ENCODE data around the gene HSCB. TPM values are rescaled to one million over a fixed set of nuclear protein-coding genes. Genes with fewer than 3 reads are reported as not detected.

HSCB gene
- total and polyA plus RNA-seq, 4 donors: 12.2 to 22.1 (median 15.1) TPM

DNA sequence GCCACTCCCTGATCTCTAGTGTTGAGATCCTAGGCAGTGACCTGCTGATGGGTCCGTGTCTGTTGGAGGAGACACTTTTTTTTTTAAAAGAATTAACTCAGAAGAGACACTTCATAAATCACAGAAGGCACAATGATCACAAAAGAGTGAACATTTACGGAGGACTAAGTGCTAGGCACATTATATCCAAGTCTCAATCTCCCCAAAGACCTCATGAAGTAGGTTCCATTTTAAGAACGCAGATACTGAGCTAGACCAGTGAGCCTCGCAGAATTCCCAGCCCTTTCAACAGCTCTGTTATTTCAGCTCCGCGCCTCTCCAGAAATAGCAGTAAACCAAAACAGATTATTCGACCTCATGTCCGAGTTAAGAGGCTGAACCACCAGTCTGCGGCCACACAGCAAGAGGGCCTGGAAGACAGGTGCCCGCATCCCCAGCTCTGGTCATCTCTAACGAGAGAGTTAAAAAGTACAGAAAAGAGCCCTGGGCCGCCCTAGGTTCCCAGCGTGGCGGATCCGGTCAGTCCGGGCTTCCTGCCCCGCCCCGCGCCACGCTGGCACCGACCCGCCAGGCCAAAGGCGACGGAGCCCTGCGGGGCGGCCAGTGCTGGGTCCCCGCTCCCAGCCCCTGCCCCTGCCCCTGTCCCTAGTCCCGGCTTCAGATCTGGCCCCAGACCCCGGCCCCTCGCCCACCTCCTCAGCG lies 57.9 kb downstream of the HSCB start:
- Histone ChIP-seq H3K36me3 (ENCODE audit: control insufficient read depth in 4 of 4, insufficient read depth in 3 of 4, low read depth in 1 of 4, low read length in 3 of 4) (peaks cover 8 to 44% (median 29%) of the 10 kb centered on the region in 4 donors), H3K27ac (ENCODE audit: low read depth in 1 of 2, low read length in 2 of 2) (peak overlapping the region; percentile 99), H3K9ac (ENCODE audit: low read depth in 1 of 2, low read length in 2 of 2) (peak overlapping the region; percentile 93 to 100), H3K4me1 (ENCODE audit: control insufficient read depth in 4 of 4, insufficient read depth in 4 of 4, low read length in 3 of 4) (peaks cover 2 to 35% (median 14%) of the 10 kb centered on the region in 4 donors), H3K27me3 (ENCODE audit: control insufficient read depth in 4 of 4, insufficient read depth in 4 of 4, low read length in 3 of 4) (no peaks in the 10 kb centered on the region), H3K9me3 (ENCODE audit: control insufficient read depth in 4 of 4, low read length in 3 of 4) (no peaks in the 10 kb centered on the region), H3K4me3 (ENCODE audit: low read depth in 1 of 3, low read length in 3 of 3) (peak overlapping the region; percentile 91 to 99 (median 98))
- under 1% methylated on average over 31 of the region's 31 CpGs for WGBS
- peak; percentile 68 for DNase-seq (ENCODE audit: low spot score)
- TF ChIP-seq TAF1 (conservative IDR thresholded peaks at IDR 0.05) (peak; percentile 88), EGR1 (IDR thresholded peaks at IDR 0.05; ENCODE audit: low read depth in 2 of 2) (no peak), GABPA (IDR thresholded peaks at IDR 0.05 in 1 of 2, conservative IDR thresholded peaks at IDR 0.05 in 1 of 2) (no peak), NR2F2 (IDR thresholded peaks at IDR 0.05) (no peak), RXRA (IDR thresholded peaks at IDR 0.05) (no peak), HNF4G (IDR thresholded peaks at IDR 0.05) (no peak), YY1 (IDR thresholded peaks at IDR 0.05) (peak; percentile 12), SP1 (IDR thresholded peaks at IDR 0.05) (no peak), FOXA2 (IDR thresholded peaks at IDR 0.05) (no peak), FOXA1 (IDR thresholded peaks at IDR 0.05) (no peak), RAD21 (IDR thresholded peaks at IDR 0.05) (no peak), HNF4A (conservative IDR thresholded peaks at IDR 0.05) (peak in 1 of 2 donors; percentile 1), JUND (IDR thresholded peaks at IDR 0.05) (no peak)
- TF ChIP-seq, protein P1, sequence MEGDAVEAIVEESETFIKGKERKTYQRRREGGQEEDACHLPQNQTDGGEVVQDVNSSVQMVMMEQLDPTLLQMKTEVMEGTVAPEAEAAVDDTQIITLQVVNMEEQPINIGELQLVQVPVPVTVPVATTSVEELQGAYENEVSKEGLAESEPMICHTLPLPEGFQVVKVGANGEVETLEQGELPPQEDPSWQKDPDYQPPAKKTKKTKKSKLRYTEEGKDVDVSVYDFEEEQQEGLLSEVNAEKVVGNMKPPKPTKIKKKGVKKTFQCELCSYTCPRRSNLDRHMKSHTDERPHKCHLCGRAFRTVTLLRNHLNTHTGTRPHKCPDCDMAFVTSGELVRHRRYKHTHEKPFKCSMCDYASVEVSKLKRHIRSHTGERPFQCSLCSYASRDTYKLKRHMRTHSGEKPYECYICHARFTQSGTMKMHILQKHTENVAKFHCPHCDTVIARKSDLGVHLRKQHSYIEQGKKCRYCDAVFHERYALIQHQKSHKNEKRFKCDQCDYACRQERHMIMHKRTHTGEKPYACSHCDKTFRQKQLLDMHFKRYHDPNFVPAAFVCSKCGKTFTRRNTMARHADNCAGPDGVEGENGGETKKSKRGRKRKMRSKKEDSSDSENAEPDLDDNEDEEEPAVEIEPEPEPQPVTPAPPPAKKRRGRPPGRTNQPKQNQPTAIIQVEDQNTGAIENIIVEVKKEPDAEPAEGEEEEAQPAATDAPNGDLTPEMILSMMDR (IDR thresholded peaks at IDR 0.05; ENCODE audit: low read depth, low read length, missing input control): no peak
- TF ChIP-seq, protein P2, sequence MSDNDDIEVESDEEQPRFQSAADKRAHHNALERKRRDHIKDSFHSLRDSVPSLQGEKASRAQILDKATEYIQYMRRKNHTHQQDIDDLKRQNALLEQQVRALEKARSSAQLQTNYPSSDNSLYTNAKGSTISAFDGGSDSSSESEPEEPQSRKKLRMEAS (IDR thresholded peaks at IDR 0.05): no peak
- TF ChIP-seq, protein P3, sequence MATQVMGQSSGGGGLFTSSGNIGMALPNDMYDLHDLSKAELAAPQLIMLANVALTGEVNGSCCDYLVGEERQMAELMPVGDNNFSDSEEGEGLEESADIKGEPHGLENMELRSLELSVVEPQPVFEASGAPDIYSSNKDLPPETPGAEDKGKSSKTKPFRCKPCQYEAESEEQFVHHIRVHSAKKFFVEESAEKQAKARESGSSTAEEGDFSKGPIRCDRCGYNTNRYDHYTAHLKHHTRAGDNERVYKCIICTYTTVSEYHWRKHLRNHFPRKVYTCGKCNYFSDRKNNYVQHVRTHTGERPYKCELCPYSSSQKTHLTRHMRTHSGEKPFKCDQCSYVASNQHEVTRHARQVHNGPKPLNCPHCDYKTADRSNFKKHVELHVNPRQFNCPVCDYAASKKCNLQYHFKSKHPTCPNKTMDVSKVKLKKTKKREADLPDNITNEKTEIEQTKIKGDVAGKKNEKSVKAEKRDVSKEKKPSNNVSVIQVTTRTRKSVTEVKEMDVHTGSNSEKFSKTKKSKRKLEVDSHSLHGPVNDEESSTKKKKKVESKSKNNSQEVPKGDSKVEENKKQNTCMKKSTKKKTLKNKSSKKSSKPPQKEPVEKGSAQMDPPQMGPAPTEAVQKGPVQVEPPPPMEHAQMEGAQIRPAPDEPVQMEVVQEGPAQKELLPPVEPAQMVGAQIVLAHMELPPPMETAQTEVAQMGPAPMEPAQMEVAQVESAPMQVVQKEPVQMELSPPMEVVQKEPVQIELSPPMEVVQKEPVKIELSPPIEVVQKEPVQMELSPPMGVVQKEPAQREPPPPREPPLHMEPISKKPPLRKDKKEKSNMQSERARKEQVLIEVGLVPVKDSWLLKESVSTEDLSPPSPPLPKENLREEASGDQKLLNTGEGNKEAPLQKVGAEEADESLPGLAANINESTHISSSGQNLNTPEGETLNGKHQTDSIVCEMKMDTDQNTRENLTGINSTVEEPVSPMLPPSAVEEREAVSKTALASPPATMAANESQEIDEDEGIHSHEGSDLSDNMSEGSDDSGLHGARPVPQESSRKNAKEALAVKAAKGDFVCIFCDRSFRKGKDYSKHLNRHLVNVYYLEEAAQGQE (IDR thresholded peaks at IDR 0.05): no peak
- TF ChIP-seq, protein P4, sequence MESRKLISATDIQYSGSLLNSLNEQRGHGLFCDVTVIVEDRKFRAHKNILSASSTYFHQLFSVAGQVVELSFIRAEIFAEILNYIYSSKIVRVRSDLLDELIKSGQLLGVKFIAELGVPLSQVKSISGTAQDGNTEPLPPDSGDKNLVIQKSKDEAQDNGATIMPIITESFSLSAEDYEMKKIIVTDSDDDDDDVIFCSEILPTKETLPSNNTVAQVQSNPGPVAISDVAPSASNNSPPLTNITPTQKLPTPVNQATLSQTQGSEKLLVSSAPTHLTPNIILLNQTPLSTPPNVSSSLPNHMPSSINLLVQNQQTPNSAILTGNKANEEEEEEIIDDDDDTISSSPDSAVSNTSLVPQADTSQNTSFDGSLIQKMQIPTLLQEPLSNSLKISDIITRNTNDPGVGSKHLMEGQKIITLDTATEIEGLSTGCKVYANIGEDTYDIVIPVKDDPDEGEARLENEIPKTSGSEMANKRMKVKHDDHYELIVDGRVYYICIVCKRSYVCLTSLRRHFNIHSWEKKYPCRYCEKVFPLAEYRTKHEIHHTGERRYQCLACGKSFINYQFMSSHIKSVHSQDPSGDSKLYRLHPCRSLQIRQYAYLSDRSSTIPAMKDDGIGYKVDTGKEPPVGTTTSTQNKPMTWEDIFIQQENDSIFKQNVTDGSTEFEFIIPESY (IDR thresholded peaks at IDR 0.05): no peak
- TF ChIP-seq, protein P5, sequence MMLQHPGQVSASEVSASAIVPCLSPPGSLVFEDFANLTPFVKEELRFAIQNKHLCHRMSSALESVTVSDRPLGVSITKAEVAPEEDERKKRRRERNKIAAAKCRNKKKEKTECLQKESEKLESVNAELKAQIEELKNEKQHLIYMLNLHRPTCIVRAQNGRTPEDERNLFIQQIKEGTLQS (IDR thresholded peaks at IDR 0.05): peak; percentile 9
